Endodermal cell (in vitro differentiated cells): ENCODE results near the gene GNG5. TPM values are rescaled to one million over a fixed set of nuclear protein-coding genes. Genes with fewer than 3 reads are reported as not detected.
"Not testable (repeated sequence)": the region's sequence is repeated elsewhere in the genome, so short reads cannot be mapped to it uniquely, and the experiment has no call there.

Experiments
- DNase-seq: peaks from one replicate; pipeline ENCODE4 v3.0.0-alpha.2; 2017
- H3K27ac ChIP-seq: 2 replicates; pipeline ENCODE4 v1.5.1; 2013; ENCODE audit warnings: mild to moderate bottlenecking, low read depth, low read length, moderate library complexity
- H3K27me3 ChIP-seq: 2 replicates; pipeline ENCODE4 v1.6.1; 2013; ENCODE audit warnings: mild to moderate bottlenecking, low read length, moderate library complexity; ENCODE audit not compliant: insufficient read depth, control insufficient read depth, poor library complexity, severe bottlenecking
- H3K36me3 ChIP-seq: 2 replicates; pipeline ENCODE4 v1.7.0; 2013; ENCODE audit warnings: mild to moderate bottlenecking, low read length, moderate library complexity; ENCODE audit not compliant: control insufficient read depth, insufficient read depth
- H3K4me1 ChIP-seq: one replicate; pipeline ENCODE4 v1.7.0; 2013; ENCODE audit warnings: low read length; ENCODE audit not compliant: control insufficient read depth, insufficient read depth
- H3K4me3 ChIP-seq: 2 replicates; pipeline ENCODE4 v1.5.1; 2013; ENCODE audit warnings: mild to moderate bottlenecking, low read length, moderate library complexity
- H3K9ac ChIP-seq: 2 replicates; pipeline ENCODE4 v1.6.1; 2013; ENCODE audit warnings: mild to moderate bottlenecking, low read length, moderate library complexity; ENCODE audit not compliant: poor library complexity, severe bottlenecking; ENCODE audit errors: extremely low read depth
- H3K9me3 ChIP-seq: 2 replicates; pipeline ENCODE4 v1.6.1; 2013; ENCODE audit warnings: mild to moderate bottlenecking, low read length, moderate library complexity; ENCODE audit not compliant: control insufficient read depth
- H3K27ac Mint-ChIP-seq: 2 replicates; pipeline ENCODE4 v1.8.0; 2020; ENCODE audit warnings: mixed read lengths
- H3K27me3 Mint-ChIP-seq: 2 replicates; pipeline ENCODE4 v1.8.0; 2021; ENCODE audit warnings: mild to moderate bottlenecking, mixed read lengths; ENCODE audit not compliant: insufficient read depth
- H3K36me3 Mint-ChIP-seq: 2 replicates; pipeline ENCODE4 v1.8.0; 2020; ENCODE audit warnings: low read depth, mixed read lengths
- H3K4me1 Mint-ChIP-seq: 2 replicates; pipeline ENCODE4 v1.8.0; 2020; ENCODE audit warnings: mixed read lengths
- H3K4me3 Mint-ChIP-seq: 2 replicates; pipeline ENCODE4 v1.8.0; 2020; ENCODE audit warnings: mild to moderate bottlenecking, moderate library complexity, mixed read lengths
- H3K9me3 Mint-ChIP-seq: 2 replicates; pipeline ENCODE4 v1.8.0; 2020; ENCODE audit warnings: mild to moderate bottlenecking, mixed read lengths
- WGBS, 2 experiments: methylation state at CpG; one replicate each; pipeline versions ENCODE4 v1.1.5 to v1.1.7; 2013; ENCODE audit warnings: missing lambda C conversion rate in 2 of 2, mixed read lengths in 1 of 2; ENCODE audit not compliant: insufficient coverage in 1 of 2, insufficient read length in 1 of 2; 5-methylcytosine and 5-hydroxymethylcytosine counted together
- total RNA-seq, 2 donors: library from RNA; stranded (reverse); fragmentation: NEBNext Ultra II Directional in 1 of 2; extraction: Animal tissue kit (Norgen Biotek cat#: 25700) in 1 of 2; gene quantifications; 2 replicates in 1 of 2; 3 replicates in 1 of 2; pipeline ENCODE4 v1.2.1, GENCODE V29; 2021
- TF ChIP-seq, protein P1 (sequence below): fragments of 200-600 bp; sonication (generic); conservative IDR thresholded peaks from 2 replicates; pipeline ENCODE4 v1.5.0; 2021; ENCODE audit warnings: antibody characterized with exemption, mild to moderate bottlenecking

Gene GNG5
- total RNA-seq, 2 donors from 2014 or later = 124 to 144 TPM

GRCh38 chr1:84450910-84451309 is 55.5 kb downstream of the GNG5 start:
- no peaks in the 10 kb centered on the region for H3K4me1 Mint-ChIP-seq

GRCh38 chr1:84448704-84449103 is 57.7 kb downstream of the GNG5 start:
- H3K4me3 ChIP-seq, H3K4me1 ChIP-seq, H3K27me3 ChIP-seq, H3K4me3 Mint-ChIP-seq, H3K9me3 ChIP-seq, DNase-seq, H3K36me3 ChIP-seq, H3K27ac Mint-ChIP-seq, H3K27ac ChIP-seq, H3K36me3 Mint-ChIP-seq, H3K4me1 Mint-ChIP-seq, H3K9ac ChIP-seq: not testable (repeated sequence)
- Mint-ChIP-seq H3K27me3 (peaks cover 24% of the 10 kb centered on the region), H3K9me3 (peaks cover 18% of the 10 kb centered on the region)
- WGBS, 2 experiments = 82 to 90% methylated on average over 2 to 3 of the region's 3 CpGs

More at GRCh38 chr1:84450910-84451309, 55.5 kb downstream of the GNG5 start:
- H3K36me3 ChIP-seq = no peaks in the 10 kb centered on the region
- H3K4me3 Mint-ChIP-seq = no peak overlapping the region
- no peaks in the 10 kb centered on the region for H3K36me3 Mint-ChIP-seq
- H3K9me3 ChIP-seq = no peaks in the 10 kb centered on the region
- H3K9ac ChIP-seq = no peak overlapping the region
- H3K27ac ChIP-seq = no peak overlapping the region
- H3K27me3 Mint-ChIP-seq = peaks cover 29% of the 10 kb centered on the region
- WGBS, 2 experiments = 86 to 94% methylated on average over 1 to 2 of the region's 2 CpGs
- no peak overlapping the region for H3K4me3 ChIP-seq
- DNase-seq = no peak
- H3K27ac Mint-ChIP-seq = no peak overlapping the region
- peaks cover 16% of the 10 kb centered on the region for H3K9me3 Mint-ChIP-seq
- TF ChIP-seq, protein P1, sequence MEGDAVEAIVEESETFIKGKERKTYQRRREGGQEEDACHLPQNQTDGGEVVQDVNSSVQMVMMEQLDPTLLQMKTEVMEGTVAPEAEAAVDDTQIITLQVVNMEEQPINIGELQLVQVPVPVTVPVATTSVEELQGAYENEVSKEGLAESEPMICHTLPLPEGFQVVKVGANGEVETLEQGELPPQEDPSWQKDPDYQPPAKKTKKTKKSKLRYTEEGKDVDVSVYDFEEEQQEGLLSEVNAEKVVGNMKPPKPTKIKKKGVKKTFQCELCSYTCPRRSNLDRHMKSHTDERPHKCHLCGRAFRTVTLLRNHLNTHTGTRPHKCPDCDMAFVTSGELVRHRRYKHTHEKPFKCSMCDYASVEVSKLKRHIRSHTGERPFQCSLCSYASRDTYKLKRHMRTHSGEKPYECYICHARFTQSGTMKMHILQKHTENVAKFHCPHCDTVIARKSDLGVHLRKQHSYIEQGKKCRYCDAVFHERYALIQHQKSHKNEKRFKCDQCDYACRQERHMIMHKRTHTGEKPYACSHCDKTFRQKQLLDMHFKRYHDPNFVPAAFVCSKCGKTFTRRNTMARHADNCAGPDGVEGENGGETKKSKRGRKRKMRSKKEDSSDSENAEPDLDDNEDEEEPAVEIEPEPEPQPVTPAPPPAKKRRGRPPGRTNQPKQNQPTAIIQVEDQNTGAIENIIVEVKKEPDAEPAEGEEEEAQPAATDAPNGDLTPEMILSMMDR = no peak
- H3K27me3 ChIP-seq = peaks cover 9% of the 10 kb centered on the region
- no peaks in the 10 kb centered on the region for H3K4me1 ChIP-seq

Other genes starting within 250 kb of the GNG5 start
- 1 to 10 TPM; 1.8 to 2.5 TPM for gene SAMD13, start 204.9 kb downstream of the GNG5 start, total RNA-seq
- gene DNASE2B, start 108.1 kb downstream of the GNG5 start, total RNA-seq = not detected
- gene RPF1, start 27.3 kb downstream of the GNG5 start, total RNA-seq = 10 to 100 TPM; 31.6 to 34.0 TPM
- gene SPATA1, start 195 bp downstream of the GNG5 start, total RNA-seq = 1 to 10 TPM in 1 of 2 donors, under 1 TPM in 1; 0.55 to 1.6 TPM
- gene CTBS, start 67.9 kb upstream of the GNG5 start, total RNA-seq = 10 to 100 TPM; 12.3 to 19.6 TPM
- 10 to 100 TPM; 16.6 to 21.8 TPM for gene SSX2IP, start 183.9 kb upstream of the GNG5 start, total RNA-seq